GM18907 (cell line): ENCODE measurements around the gene HSD11B1L.

Source experiments
- ATAC-seq: cut with Tn5 transposase; IDR thresholded peaks from one replicate; pipeline ENCODE4 v1.9.1; 2021; ENCODE audit warnings: mild to moderate bottlenecking, moderate library complexity; ENCODE audit not compliant: unreplicated experiment

The HSD11B1L gene

GRCh38 chr19:5666921-5667610, 13.8 kb upstream of the HSD11B1L start:
- no peak for ATAC-seq

- ATAC-seq, result no peak
Observed at GRCh38 chr19:5667751-5668271, 13.0 kb upstream of the HSD11B1L start.

GRCh38 chr19:5669212-5669611, 11.6 kb upstream of the HSD11B1L start:
- no peak for ATAC-seq

GRCh38 chr19:5671600-5671999, 9.2 kb upstream of the HSD11B1L start:
- no peak for ATAC-seq

- ATAC-seq, result no peak
Observed at GRCh38 chr19:5672708-5673459, 7.9 kb upstream of the HSD11B1L start.

- ATAC-seq, result no peak
Observed at GRCh38 chr19:5673752-5674151, 7.1 kb upstream of the HSD11B1L start.

GRCh38 chr19:5674714-5675113, 6.1 kb upstream of the HSD11B1L start:
- ATAC-seq, result no peak

GRCh38 chr19:5676105-5676771, 4.6 kb upstream of the HSD11B1L start:
- no peak for ATAC-seq

GRCh38 chr19:5676772-5677105, 4.1 kb upstream of the HSD11B1L start:
- ATAC-seq, result no peak

- no peak for ATAC-seq
Observed at GRCh38 chr19:5677136-5677535, 3.7 kb upstream of the HSD11B1L start.

- ATAC-seq, result no peak
Observed at GRCh38 chr19:5677580-5677979, 3.2 kb upstream of the HSD11B1L start.

GRCh38 chr19:5678071-5678718, 2.6 kb upstream of the HSD11B1L start:
- no peak for ATAC-seq

- ATAC-seq, result no peak
Observed at GRCh38 chr19:5679289-5680083, 1.3 kb upstream of the HSD11B1L start.

GRCh38 chr19:5680084-5680436, 767 bp upstream of the HSD11B1L start:
- ATAC-seq, result peak; percentile 0

GRCh38 chr19:5681391-5682106, 722 bp downstream of the HSD11B1L start:
- ATAC-seq, result no peak

- no peak for ATAC-seq
Observed at GRCh38 chr19:5682107-5682482, 1.3 kb downstream of the HSD11B1L start.

GRCh38 chr19:5683177-5683886, 2.5 kb downstream of the HSD11B1L start:
- no peak for ATAC-seq

GRCh38 chr19:5684694-5685430, 4.0 kb downstream of the HSD11B1L start:
- ATAC-seq, result no peak

GRCh38 chr19:5686326-5686646, 5.5 kb downstream of the HSD11B1L start:
- ATAC-seq, result no peak
